ENCODE results near the gene RYR3.
"Not testable (repeated sequence)": the region's sequence is repeated elsewhere in the genome, so short reads cannot be mapped to it uniquely, and the experiment has no call there.

Gene RYR3

GRCh38 chr15:33795070-33795469 lies 484.3 kb downstream of the RYR3 start:
- no peak for DNase-seq

DNA sequence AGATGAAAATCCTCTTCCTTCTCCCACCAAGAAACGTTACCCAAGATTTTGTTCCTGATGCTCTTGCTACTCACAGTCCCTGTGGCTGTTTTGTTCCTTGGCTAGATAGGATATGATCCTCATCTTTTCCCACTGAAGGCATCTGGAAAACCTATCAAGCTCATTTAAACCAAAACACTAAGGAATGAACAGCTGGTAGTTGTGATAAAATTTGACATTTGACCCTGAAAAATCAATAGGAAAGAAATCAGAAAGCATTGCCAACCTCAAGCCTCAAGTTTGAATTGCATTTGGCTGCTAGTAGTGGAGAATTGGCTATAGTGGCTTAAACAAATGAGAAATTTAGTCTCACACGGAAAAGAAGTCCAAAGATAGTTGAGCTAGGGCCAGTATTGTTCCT lies 486.9 kb downstream of the RYR3 start:
- no peak for DNase-seq

DNA sequence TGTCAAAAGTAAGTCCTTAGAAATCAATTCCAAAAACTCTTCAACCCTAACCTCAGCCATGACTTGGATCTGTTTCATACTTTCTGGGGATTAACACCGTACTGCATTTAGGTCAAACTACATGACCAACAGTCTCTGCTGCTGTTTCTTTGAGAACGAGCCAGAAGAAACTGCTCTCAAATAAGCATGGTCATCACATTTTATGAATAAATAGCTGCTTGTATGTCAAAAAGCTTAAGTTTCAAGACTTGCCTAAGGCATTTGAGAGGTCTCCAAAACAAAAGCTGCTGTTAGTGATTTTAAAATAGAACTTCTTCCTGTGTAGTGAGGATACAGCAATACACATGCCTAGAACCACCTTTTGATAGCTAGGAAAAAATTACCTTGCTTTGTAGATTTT lies 491.2 kb downstream of the RYR3 start:
- no peak for DNase-seq

DNA sequence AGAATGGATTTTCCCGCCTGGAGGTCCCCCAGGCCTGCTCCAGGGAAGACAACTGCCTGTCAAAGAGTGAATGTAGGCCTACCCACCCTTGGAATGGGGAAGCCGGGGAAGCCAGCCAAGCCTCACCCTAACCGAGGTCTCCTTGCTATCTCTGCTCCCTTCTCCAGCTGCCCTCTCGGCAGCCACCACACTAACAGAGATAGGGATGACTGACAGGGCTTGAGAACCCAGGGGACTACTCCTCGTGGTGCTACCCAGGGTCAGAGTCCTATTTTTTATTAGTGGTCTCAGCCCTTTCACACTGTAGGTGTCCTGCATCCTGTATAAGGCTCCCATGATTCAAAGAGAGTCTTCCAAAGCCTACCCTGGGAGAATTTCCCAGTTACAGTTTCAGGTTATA lies 496.9 kb downstream of the RYR3 start:
- DNase-seq: no peak

DNA sequence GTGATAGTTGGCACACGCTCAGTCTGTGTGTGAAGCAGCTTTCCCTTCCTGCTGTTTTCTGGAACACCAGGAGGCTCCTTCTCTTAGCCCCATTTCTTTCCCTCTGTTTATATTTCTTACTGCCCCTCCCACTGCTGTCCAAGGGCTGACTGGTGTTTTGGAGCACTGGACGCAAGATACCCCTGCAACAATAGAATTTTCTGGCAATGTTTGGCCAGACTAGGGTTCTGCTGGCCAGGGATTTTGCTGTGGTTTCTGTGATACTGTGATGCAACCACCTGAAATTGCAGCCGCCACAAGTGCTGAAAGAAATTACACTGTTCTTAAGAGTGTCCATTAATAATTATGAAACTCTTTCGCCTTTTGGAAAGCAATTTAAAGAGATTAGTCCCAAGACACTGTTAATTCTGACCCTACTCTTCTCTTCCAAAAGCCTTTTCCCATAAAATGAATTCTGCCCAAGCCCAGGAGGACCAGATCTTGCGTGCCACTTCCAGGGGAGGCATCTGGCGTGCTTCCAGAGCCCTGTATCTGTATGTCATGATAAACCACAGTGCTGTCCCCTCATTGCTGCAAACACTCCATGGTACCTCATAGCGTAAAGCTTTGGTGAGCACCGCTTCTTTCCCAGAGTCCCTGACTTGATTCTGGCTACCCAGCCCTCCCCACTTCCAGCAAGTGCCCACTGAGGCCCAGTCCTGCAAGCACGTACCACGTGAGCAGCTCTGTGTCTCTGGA lies 498.1 kb downstream of the RYR3 start:
- no peak for DNase-seq

- DNase-seq: no peak
Observed at GRCh38 chr15:33810073-33810595, 499.4 kb downstream of the RYR3 start.

GRCh38 chr15:33810806-33811205 lies 500.0 kb downstream of the RYR3 start:
- DNase-seq: no peak

DNA sequence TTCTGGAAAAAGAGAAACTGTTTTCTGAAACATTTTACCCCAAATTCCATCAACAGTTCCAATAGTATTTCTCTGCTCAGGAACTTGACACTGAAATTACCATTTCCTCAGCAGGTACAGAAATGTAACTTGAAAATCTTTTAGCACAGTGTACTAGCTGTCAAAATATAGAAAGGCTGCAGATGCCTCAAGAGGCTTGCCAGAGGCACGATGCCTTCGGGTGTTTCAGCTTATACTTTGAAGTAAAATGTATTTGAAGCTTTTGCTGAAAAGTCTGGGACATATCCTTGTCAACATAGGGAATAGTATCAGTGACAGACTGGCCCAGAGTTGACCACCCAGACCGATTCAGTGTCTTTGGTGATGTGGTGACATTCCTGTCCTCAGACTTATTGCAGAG lies 503.1 kb downstream of the RYR3 start:
- no peak for DNase-seq

DNA sequence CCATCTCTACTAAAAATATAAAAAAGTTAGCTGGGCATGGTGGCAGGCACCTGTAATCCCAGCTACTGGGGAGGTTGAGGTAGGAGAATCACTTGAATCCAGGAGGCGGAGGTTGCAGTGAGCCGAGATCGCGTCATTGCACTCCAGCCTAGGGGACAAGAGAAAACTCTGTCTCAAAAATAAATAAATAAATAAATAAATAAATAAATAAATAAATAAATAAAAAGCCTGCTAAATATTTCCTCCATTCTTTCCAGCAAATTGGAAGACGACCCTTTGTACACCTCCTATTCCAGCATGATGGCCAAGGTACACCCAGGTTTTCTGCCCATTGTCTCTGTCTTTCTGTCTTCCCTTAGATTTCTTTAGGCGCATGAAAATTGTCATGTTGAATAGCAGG lies 508.7 kb downstream of the RYR3 start:
- not testable (repeated sequence) for DNase-seq

GRCh38 chr15:33822479-33822878 lies 511.7 kb downstream of the RYR3 start:
- no peak for DNase-seq

DNA sequence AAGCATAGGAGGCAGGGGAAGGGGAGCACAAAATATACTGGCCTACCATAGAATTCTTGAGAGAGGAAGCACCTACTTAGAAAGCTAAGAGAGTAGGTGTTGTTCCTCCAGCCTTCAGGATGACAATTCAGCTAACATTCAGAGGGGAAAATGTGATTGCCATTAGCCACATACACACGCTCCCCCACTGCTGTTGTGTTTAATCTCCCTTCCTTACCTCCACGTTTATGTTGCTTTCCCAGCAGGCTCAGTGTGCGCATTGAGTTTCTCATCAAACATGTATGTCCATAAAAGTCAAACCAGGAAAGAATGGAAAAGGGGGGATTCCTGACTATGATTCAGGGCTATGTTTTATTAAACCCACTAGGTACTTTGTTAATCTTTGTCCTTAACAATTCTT lies 512.4 kb downstream of the RYR3 start:
- DNase-seq: no peak

DNA sequence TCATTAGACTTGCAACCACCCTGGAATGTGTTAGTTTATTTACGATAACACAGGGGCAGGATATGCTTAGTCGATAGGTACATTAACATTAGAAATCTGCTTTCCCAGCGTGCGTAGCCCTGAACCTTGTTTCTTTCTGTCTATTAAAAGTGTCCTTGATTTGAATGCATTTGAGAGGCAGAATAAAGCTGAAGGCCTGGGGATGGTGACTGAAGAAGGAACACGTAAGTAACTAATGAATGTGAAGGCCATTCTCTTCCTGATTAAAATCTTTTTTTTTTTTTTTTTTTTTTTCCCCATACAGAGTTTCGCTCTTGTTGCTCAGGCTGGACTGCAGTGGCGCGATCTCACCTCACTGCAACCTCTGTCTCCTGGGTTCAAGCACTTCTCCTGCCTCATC lies 514.7 kb downstream of the RYR3 start:
- no peak for DNase-seq

- DNase-seq: no peak
Observed at GRCh38 chr15:33826201-33826600, 515.4 kb downstream of the RYR3 start.

DNA sequence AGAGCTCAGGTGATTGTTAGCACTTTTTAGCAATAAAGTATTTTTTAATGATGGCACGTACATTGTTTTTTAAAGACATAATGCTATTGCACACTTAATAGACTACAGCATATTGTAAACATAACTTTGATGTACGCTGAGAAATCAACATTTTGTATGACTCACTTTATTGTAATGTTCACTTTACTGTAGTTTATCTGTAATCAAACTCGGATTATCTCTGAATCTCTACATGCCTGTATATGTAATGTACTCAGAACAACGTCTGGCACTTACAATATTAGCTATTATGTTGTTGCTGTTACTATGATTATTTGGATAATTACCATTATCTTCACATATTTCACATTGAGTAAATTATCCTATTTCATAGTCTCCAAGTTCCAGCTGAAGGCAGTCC lies 519.6 kb downstream of the RYR3 start:
- DNase-seq: no peak

GRCh38 chr15:33831646-33832045 lies 520.9 kb downstream of the RYR3 start:
- DNase-seq: no peak

DNA sequence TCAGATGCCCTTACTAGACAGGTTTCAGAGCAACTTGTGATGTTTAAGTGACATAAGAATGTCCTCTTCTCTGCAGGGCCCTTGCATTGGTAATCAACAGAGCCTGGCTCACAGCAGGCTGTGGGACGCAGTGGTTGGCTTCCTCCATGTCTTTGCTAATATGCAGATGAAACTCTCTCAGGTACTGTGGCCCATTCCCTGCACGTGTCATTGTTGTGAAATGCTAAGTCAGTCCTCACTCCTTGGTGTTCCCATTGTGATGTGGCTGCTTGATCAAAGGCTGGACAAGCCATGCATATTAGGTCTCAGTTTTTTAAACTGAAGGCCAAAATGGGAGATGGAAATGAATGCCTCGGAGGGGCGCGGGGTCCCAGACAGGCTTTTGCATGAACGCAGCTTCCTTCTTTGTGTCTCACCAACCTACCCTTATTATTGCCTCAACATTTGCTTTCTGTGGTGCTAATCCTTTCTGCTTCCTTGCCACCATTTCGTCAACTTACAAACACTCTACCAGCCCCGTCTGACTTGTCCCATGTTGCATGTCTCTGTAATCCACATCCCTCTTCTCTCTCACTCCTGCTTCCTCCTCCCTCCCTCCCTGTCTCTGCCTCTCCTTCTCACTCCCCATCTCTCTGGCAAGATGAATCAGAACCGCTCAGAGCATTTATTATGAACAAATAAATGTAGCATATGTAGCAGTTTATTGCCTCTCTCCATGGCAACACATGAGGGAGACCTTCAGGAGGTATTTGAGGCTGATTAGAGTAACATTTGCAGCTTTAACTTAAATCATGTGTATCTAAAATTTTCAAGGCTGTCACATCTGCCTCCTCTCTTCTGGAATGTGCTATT lies 524.4 kb downstream of the RYR3 start:
- no peak for DNase-seq

DNA sequence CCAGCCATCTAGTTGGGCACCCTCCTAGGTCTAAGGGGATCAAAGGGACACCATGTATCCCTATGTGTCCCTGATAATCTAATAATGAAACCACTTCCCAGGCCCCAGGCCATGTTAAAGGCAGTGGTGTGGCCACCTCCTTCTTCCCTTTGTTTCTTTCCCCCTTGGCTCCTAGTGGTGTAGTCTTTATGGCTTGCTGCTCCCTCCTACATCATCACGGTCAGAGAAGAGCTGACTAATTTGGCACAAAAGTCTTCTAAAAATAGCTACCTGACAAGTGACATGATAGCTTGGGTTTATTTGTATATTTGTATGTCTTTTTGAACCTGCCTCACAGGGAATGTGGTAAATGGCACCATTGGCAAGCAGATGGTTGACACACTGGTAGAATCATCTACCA lies 526.5 kb downstream of the RYR3 start:
- no peak for DNase-seq

DNA sequence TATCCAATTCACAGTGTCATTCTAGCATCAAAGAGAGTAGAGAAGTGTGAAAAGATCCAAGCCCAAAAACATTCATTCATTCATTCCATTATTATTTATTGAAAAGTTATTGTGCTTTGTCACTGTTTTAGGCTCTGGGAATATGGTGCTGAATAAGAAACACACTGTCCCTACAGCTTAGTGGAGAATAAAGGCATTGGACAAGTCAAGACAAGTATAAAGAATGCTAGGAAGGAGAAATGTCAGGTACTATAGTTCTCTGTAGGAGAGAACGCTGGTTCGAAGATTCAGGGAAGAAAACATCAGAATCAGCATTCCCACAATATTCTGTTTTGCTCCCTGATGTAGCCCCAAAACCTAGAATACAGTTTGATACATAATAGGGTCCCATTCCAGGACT lies 528.8 kb downstream of the RYR3 start:
- no peak for DNase-seq

DNA sequence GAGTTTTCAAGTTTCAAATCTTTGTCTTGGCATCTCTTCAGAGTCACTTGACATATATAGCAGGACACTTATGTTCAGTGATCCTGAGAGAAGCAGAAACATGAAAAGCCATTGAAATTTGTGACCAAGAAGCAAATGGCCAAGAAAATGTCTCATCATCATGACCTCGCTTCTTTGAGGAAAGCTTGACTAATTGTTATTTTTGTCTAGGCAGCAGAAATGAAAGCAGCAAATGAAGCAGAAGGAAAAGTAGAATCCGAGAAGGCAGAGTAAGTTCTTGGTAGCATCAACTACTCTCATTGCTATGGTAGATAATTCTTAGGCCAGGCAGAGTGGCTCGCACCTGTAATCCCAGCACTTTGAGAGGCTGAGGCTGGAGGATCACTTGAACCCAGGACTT lies 529.8 kb downstream of the RYR3 start:
- DNase-seq: no peak

DNA sequence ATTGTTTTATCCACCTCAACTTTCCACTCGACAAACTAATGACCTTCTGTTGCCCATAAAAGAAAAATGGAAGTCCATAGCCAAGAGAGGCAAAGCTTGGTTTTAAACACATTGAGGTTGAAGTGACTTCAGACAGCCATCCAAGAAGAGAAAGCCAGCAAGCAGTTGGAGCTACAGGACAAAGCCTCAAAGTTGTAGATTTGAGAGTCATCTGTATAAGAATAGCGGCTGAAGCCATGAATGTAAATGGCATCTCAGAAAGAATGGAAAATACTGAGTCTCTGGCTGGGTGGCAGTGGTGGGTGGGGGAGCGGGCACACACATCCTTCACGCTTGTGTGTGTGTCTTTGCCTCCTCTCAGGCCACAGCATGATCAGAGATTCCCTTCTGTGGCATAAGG lies 533.4 kb downstream of the RYR3 start:
- no peak for DNase-seq

DNA sequence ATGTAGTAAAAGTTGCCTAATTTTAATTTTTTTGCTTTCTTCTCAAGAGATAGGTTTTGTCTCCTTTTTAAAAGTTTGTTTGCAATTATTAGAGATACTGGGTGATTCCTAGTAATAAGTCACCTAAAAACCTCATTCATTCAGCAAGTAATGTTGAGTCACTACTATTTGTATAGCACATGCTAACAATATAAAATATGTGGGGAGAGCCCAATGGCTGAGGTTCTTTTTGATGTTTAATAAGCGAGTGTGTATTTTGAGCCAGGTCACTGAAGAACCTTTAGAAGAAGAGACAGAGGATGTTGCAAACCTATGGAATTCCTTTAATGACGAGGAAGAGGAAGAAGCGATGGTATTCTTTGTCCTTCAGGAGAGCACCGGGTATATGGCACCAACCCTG lies 533.8 kb downstream of the RYR3 start:
- DNase-seq: no peak

DNA sequence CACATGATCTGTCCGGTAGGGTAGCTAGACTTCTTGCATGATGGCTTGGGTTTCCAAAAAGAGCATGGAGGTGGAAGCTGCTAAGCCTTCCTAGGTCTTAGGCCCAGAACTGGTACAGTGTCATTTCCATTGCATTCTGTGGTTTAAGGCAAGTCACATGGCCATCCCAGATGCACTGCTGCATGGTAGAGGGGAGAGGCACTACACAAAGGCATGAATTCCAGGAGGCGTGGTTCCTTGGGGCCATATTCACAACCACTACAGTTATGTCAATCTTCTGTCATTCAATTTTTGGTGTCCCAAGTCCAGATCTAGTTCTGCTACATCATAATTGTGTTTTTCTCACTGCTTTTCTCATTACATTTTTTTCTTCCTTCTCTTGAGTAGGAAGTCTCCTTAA lies 535.4 kb downstream of the RYR3 start:
- no peak for DNase-seq

- DNase-seq: no peak
Observed at GRCh38 chr15:33846862-33847261, 536.1 kb downstream of the RYR3 start.

- DNase-seq: no peak
Observed at GRCh38 chr15:33848011-33848410, 537.2 kb downstream of the RYR3 start.
